Sciatic nerve (tissue), 2 donors: Measurements from ENCODE around the gene CCRL2. TPM values are rescaled to one million over a fixed set of nuclear protein-coding genes. Genes with fewer than 3 reads are reported as not detected.

Experiments used
- ATAC-seq: fragments of 200-7000 bp; cut with Tn5 transposase; one replicate; pipeline ENCODE4 v1.9.1; 2020; ENCODE audit warnings: mild to moderate bottlenecking, moderate library complexity
- DNase-seq: peaks from one replicate; pipeline ENCODE4 v3.0.0-alpha.2; 2020; ENCODE audit warnings: low spot score
- intact Hi-C: fragments of 100-400 bp; cut with DNase I; formaldehyde crosslinking; loops from one replicate; pipeline ENCODE4 v1.14.2; 2022
- total RNA-seq: library from RNA; stranded (reverse); fragmentation: NEBNext Ultra II Directional; extraction: Animal tissue kit (Norgen Biotek cat#: 25700); gene quantifications from one replicate; pipeline ENCODE4 v1.2.1, GENCODE V29; 2021
- donor health status: DM: no; HTN: no; CAD: no.
- donor health status: DM: no; HTN: no; CAD: no.

The CCRL2 gene
- total RNA-seq, 1 donor from 2014 or later = 4.7 TPM

DNA sequence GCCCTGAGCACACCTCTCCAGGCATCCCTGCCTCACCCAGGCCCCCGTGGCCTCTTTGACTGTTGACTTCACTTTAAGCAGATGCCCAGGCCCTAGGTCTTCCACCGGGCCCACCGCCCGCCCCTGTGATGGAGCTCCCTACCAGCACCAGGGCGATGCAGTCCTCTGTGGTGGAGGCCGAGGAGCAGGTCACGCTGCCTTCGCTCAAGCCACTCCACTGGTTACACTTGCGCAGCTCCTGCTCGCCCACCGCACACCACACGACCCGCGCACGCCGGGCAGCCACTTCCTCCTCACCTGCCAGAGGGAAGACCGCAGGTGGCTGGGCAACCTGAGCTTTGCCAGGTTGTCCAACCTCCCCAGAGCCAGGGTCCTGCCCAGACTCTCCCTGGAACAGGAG is 41.7 kb downstream of the CCRL2 start:
- DNase-seq (no peak), ATAC-seq (no peak)
- intact Hi-C loops = no loop called here

DNA sequence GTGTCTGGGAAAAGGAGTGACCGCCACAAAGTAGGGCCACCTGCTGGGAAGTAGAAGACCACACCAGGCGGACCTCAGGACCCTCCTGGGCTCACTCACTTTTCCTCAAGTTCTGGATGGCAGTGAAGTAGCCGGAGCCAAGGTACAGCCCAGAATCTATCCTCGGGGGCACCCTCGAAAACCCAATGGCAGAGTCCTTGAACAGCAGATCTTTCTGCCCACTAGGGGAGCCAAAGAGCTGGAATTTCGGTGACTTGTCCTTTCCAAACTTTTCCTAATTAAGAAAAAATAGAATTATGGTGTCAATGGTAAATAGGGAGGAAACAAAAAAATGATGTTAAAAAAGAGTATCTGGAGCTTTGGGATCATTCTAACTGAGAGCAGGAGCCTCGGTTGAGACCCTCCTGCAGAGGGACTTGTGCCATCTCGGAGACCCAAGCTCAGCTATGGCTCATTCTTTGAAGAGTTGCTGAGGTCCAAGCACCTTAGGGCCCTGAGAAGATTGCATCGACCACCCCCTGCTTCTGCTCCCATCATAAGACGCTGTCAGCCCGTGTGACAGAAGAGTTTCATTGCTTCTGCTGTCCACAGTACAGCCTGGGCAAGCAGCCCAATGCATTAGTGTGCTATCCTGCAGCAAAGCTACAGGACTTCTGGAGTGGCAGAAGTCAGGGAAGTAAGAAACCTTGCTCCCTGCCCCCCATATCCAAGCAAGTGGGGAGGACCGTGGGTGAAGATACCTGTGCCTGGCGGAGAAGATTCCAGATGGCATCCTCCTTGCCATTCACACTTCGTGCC is 42.9 kb downstream of the CCRL2 start:
- intact Hi-C loops = no loop called here
- no peak for DNase-seq
- no peak for ATAC-seq

DNA sequence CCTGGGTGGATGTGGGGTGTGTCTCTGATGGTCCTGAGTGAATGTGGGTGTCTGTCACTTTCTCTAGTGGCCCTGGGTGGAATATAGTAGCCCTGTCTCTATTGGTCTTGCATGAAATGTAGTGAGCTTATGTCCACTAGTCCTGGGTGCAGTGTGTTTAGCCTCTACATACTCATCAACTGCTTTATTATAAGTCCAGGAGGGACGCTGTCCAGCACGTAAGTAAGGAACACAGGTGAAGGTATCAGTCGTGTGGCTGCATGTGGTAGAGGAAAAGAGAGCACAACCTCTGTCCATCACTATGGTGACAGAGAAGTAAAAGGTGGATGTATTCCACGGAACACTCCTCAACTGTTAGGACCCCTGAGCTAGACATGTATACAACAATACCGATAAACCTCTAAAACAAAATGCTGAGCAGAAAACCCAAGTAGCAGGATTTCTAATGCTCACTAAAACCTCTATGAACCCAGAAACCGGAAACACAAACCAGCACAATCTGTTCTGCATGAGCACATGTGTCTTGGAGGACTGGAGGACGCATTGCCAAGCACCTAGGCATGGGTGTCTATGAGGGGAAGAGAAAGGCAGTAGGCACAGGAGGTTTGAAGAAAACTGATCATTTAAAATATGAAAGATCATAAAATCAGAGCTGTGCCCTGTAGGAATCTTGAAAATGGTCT is 46.6 kb downstream of the CCRL2 start:
- no peak for ATAC-seq
- intact Hi-C loops = no loop called here

DNA sequence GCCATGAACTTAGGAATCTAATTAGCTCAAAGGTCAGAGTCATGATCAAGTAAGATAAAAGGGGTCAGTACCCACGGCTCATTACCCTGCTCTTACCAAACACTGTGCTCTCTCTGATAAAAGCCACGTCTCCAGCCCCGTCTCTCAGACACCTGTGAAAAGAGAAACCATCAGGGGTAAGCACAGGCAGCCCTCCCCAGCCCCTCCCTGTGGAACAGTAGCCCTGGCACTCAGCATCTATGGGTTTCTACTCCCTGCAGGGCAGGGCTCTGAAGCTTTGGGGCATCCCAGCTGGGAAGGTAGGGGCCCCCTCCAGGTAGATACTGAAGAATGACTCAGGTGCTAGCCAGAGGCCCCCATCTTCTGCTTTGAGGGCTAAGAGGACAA is 47.1 kb downstream of the CCRL2 start:
- DNase-seq = no peak

More for the DNA sequence above, 46.6 kb downstream of the CCRL2 start:
- no peak for DNase-seq

DNA sequence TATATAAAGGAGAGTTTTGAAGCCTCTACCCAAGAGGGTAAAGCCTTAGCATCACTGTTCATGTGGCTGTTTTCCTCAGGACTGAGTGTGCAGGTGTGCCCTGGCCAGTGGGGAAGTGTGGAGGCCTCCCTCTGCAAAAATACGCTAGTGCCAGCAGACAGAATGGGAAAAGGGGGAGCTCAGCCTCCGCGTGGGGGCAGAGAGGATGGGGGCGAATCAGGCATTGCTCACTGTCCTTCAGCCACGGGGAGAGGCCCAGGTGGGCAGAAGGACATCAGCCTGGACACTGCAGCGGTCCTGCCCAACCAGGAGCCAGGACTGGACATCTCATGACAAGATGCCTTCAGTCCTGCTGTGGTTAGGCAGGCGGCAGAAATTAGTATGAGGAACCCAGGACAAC is 47.5 kb downstream of the CCRL2 start:
- ATAC-seq = no peak
- intact Hi-C loops = no loop called here
- DNase-seq = no peak

More for the DNA sequence above, 47.1 kb downstream of the CCRL2 start:
- ATAC-seq = no peak
- intact Hi-C loops = no loop called here

DNA sequence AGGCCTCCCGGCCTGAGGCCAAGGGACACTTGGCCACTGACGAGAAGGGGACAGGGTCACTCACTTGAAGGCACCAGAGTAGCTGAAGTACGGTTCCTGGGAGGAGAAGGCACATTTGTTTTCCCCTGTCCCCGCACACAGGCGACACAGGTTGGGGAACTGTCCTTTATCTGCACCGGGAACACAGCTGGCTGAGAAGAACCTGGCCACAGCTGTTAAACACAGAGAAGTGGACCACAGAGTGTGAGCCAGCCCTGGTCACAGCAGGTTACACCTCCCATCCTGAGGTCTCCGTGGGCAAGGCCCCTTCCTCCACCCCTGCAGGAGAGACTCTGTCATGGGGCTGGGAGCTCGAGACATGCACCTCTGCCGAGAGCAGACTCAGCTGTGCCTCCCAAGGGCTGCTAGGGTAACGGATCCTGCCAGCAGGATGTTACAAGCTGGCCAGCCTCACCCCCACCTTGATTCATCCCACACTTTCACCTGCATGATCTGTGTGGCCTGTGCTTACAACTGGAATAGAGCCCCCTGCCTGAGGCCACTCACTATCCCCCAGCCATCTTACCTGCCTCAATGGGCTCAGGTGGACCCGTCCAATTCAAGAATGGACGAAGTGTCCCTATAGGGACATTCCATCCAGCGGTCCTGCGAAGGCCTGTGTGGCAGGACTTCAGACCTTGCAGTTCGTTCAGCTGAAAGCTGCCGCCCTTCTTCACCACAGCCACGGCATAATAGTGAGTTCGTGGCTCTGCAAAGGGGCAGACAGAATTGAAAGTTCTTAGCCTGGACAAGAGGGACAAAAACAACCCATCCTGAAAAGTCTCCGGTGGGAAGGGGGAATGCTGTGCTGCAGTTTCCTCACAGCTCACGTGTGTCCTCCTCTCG is 48.4 kb downstream of the CCRL2 start:
- DNase-seq = no peak
- ATAC-seq = no peak
- intact Hi-C loops = no loop called here

DNA sequence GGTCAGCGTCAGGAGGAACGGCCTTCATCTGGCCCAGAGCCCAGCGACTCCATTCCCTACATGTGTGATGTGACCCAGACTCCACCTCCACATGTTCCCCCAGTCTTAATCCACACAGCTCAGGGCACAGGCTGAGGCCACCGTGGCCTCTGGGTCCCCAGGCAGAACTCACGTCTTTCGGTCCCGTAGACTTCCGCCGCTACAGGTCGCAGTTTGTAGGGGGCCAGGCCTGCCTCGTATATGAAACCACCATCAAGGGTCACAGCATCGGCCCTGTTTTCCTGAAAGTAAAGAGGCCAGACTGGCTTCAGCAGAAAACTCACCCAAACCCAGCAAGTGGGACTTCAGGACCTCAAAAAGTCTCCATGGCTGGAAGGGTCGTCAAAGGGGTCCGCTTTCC is 49.1 kb downstream of the CCRL2 start:
- DNase-seq (no peak), ATAC-seq (no peak)
- intact Hi-C loops = no loop called here

Other genes starting within 250 kb of the CCRL2 start
- gene CCR1, start 198.9 kb upstream of the CCRL2 start, total RNA-seq = 16.5 TPM
- gene CCR3, start 164.8 kb upstream of the CCRL2 start, total RNA-seq = not detected
- 3.7 TPM for gene CCR2, start 53.1 kb upstream of the CCRL2 start, total RNA-seq
- 3.6 TPM for gene CCR5, start 36.3 kb upstream of the CCRL2 start, total RNA-seq
- 11.3 TPM for gene LTF, start 57.6 kb downstream of the CCRL2 start, total RNA-seq
- not detected for gene RTP3, start 90.7 kb downstream of the CCRL2 start, total RNA-seq
- gene LRRC2, start 159.0 kb downstream of the CCRL2 start, total RNA-seq = 2.2 TPM
- not detected for gene FAM240A, start 205.3 kb downstream of the CCRL2 start, total RNA-seq